GM23248 (cell line): ENCODE measurements around the gene C8G.

Experiments
- EZH2 ChIP-seq: fragments of 200-600 bp; sonication (generic); IDR thresholded peaks from 2 replicates; pipeline ENCODE4 v1.6.1; 2018; ENCODE audit warnings: antibody characterized with exemption, mild to moderate bottlenecking; ENCODE audit not compliant: insufficient read depth, poor library complexity, severe bottlenecking
- EZH2phosphoT487 ChIP-seq: fragments of 200-600 bp; sonication (generic); IDR thresholded peaks from 2 replicates; pipeline ENCODE4 v1.6.1; 2018; ENCODE audit warnings: antibody characterized with exemption, moderate library complexity, mild to moderate bottlenecking, low read depth; ENCODE audit not compliant: insufficient read depth

DNA sequence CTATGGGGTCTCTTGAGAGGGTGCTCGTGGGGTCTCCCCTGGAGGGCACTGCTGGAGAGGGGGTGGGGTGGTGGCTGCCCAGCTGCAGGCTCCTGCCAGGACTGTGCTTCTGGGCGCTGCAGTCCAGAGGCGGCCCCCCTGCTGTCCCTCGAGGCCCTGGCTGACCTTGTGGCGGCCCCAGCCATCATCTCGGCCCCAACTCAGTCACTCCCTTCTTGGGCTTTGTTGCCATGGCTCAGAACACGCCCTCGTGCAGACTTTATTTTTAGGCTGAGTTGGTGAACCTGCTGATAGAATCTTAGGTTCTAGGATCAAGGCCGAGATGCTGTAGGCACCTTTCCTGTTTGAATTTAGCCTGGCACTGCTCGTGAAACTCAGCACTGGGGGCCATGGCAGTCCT, 23.3 kb upstream of the C8G start:
- TF ChIP-seq EZH2 (no peak), EZH2phosphoT487 (no peak)
